Smooth muscle cell (in vitro differentiated cells): ENCODE measurements around the gene KRT71. TPM values are rescaled to one million over a fixed set of nuclear protein-coding genes. Genes with fewer than 3 reads are reported as not detected.

Experiments
- DNase-seq: peaks from one replicate; lab custom pipeline; 2025; ENCODE audit not compliant: unreplicated experiment; lab: John Stamatoyannopoulos, UW
- H2AFZ ChIP-seq: fragments of 200-600 bp; sonication (generic); 2 replicates; pipeline ENCODE4 v1.6.0; 2016; ENCODE audit warnings: antibody characterized with exemption, low read depth, mild to moderate bottlenecking
- H3F3A ChIP-seq: fragments of 200-600 bp; sonication (generic); 2 replicates; pipeline ENCODE4 v1.6.0; 2017; ENCODE audit warnings: antibody characterized with exemption, low read depth
- H3K27ac ChIP-seq: fragments of 200-600 bp; sonication (generic); 2 replicates; pipeline ENCODE4 v1.5.1; 2016; ENCODE audit warnings: low read depth, mild to moderate bottlenecking
- H3K27me3 ChIP-seq: fragments of 200-600 bp; sonication (generic); 2 replicates; pipeline ENCODE4 v1.6.1; 2016; ENCODE audit warnings: low read depth, mild to moderate bottlenecking
- H3K36me3 ChIP-seq: fragments of 200-600 bp; sonication (generic); 2 replicates; pipeline ENCODE4 v1.5.1; 2016; ENCODE audit warnings: low read depth
- H3K4me1 ChIP-seq: fragments of 200-600 bp; sonication (generic); 2 replicates; pipeline ENCODE4 v1.5.1; 2016; ENCODE audit warnings: low read depth
- H3K4me2 ChIP-seq: fragments of 200-600 bp; sonication (generic); 2 replicates; pipeline ENCODE4 v1.6.0; 2016; ENCODE audit warnings: mild to moderate bottlenecking
- H3K4me3 ChIP-seq: fragments of 200-600 bp; sonication (generic); 2 replicates; pipeline ENCODE4 v1.5.1; 2016; ENCODE audit warnings: mild to moderate bottlenecking
- H3K79me2 ChIP-seq: fragments of 200-600 bp; sonication (generic); 2 replicates; pipeline ENCODE4 v1.6.0; 2016; ENCODE audit warnings: low read depth, mild to moderate bottlenecking
- H3K9ac ChIP-seq: fragments of 200-600 bp; sonication (generic); 2 replicates; pipeline ENCODE4 v1.6.0; 2016; ENCODE audit warnings: low read depth
- H3K9me3 ChIP-seq: fragments of 200-600 bp; sonication (generic); replicated peaks from 2 replicates; pipeline ENCODE4 v1.5.1; 2016; ENCODE audit warnings: low read depth
- H4K20me1 ChIP-seq: fragments of 200-600 bp; sonication (generic); 2 replicates; pipeline ENCODE4 v1.6.0; 2016; ENCODE audit warnings: low read depth
- WGBS: methylation state at CpG from one replicate; pipeline ENCODE4 v1.1.7; 2016; ENCODE audit warnings: low lambda C conversion rate; 5-methylcytosine and 5-hydroxymethylcytosine counted together
- polyA plus RNA-seq: library from polyadenylated mRNA; unstranded; fragments of >200 nt; fragmentation: Nextera tagmentation; extraction: Ambion mirVana; gene quantifications from 2 replicates; pipeline ENCODE4 v1.2.1, GENCODE V29; 2016
- total RNA-seq: library from RNA; depleted of rRNA; stranded (reverse); fragments of >200 nt; gene quantifications from 2 replicates; pipeline ENCODE4 v1.2.3, GENCODE V29; 2014
- TF ChIP-seq, protein P1 (sequence below): fragments of 200-600 bp; sonication (generic); IDR thresholded peaks from 2 replicates; pipeline ENCODE4 v1.5.1; 2017; ENCODE audit warnings: borderline replicate concordance, mild to moderate bottlenecking, antibody characterized with exemption; ENCODE audit not compliant: insufficient read depth, poor library complexity, severe bottlenecking

KRT71 gene
- total and polyA plus RNA-seq, 2 experiments from 2014 or later: not detected

DNA sequence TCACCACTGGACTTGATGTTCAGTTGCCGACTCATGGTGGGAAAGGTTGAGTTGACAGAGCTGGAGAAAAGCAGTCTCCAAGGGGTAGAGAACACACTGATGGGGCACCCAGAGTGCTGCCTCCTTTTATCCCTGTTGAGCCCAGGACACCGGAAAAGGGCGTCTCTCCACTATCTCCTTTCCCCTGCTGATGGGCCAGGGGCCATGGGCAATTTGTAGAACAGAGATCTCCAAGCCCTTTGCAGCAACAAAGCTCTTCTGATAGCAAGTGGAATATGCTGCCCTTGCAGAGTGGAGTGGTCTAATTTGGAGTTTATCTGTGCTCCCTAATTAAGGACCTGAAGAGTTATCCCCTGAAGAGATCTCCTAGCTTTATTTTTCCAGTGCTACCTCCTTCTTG lies 20.8 kb upstream of the KRT71 start, which contains the start of gene KRT74:
KRT74 (minus strand) TSS at position 101 of the 400 bp plus-strand sequence; CDS start at position 35, 66 bp downstream.
- Histone ChIP-seq H3K36me3 (no peaks in the 10 kb centered on the region), H2AFZ (no peak within 1 kb of the TSS), H3K9ac (no peak within 1 kb of the TSS), H3K27me3 (no peaks in the 10 kb centered on the region), H4K20me1 (no peaks in the 10 kb centered on the region), H3K4me3 (no peak within 1 kb of the TSS), H3K4me2 (no peak within 1 kb of the TSS), H3K9me3 (no peaks in the 10 kb centered on the region), H3K79me2 (no peaks in the 10 kb centered on the region), H3K27ac (no peak within 1 kb of the TSS), H3F3A (no peaks in the 10 kb centered on the region), H3K4me1 (no peaks in the 10 kb centered on the region)
- 91% methylated on average over 3 of the region's 3 CpGs for WGBS
- no peak for DNase-seq
- TF ChIP-seq, protein P1, sequence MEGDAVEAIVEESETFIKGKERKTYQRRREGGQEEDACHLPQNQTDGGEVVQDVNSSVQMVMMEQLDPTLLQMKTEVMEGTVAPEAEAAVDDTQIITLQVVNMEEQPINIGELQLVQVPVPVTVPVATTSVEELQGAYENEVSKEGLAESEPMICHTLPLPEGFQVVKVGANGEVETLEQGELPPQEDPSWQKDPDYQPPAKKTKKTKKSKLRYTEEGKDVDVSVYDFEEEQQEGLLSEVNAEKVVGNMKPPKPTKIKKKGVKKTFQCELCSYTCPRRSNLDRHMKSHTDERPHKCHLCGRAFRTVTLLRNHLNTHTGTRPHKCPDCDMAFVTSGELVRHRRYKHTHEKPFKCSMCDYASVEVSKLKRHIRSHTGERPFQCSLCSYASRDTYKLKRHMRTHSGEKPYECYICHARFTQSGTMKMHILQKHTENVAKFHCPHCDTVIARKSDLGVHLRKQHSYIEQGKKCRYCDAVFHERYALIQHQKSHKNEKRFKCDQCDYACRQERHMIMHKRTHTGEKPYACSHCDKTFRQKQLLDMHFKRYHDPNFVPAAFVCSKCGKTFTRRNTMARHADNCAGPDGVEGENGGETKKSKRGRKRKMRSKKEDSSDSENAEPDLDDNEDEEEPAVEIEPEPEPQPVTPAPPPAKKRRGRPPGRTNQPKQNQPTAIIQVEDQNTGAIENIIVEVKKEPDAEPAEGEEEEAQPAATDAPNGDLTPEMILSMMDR: no peak

DNA sequence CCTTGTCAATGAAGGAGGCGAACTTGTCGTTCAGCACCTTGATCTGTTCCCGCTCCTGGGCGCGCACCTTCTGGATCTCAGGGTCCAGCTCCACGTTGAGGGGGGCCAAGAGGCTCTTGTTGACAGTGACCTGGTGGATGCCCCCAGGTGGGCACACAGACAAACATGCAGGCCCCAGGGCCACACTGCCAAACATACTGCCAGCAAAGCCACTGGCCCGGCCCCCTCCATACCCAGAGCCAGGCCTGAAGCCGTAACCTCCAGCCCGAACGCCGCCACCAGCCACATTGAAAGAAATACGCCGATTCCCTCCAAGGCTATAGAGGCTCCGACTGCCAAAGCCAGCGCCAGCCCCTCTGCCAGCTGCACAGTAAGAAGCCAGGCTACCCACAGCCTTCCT lies 20.4 kb upstream of the KRT71 start:
- no peaks in the 10 kb centered on the region for H3K79me2 ChIP-seq
- H3F3A ChIP-seq: no peaks in the 10 kb centered on the region
- H3K4me2 ChIP-seq: no peak overlapping the region
- TF ChIP-seq, protein P1: no peak
- H3K4me3 ChIP-seq: no peak overlapping the region
- H4K20me1 ChIP-seq: no peaks in the 10 kb centered on the region
- H3K9me3 ChIP-seq: no peaks in the 10 kb centered on the region
- no peaks in the 10 kb centered on the region for H3K4me1 ChIP-seq
- H2AFZ ChIP-seq: no peak overlapping the region
- no peak overlapping the region for H3K9ac ChIP-seq
- no peaks in the 10 kb centered on the region for H3K36me3 ChIP-seq
- 94% methylated on average over 15 of the region's 15 CpGs for WGBS
- no peak for DNase-seq
- no peak overlapping the region for H3K27ac ChIP-seq
- H3K27me3 ChIP-seq: no peaks in the 10 kb centered on the region

DNA sequence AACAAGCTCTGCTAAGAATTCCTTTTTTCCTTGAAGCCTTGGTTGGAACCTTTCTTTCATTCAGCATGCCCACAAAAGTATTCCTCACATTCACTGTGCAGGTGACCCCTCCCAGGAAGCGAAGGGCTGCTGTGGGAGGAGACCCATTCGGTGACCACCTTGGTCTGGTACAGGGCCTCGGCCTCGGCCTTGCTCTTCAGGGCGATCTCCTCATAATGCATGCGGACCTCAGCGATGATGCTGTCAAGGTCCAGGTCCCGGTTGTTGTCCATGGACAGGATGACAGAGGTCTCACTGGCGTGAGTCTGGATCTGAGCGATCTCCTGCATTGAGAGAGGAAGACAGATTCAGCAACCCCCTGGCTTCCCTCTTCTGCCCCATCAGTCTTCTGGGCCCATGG lies 17.6 kb upstream of the KRT71 start:
- Histone ChIP-seq H3K9me3 (no peaks in the 10 kb centered on the region), H2AFZ (no peak overlapping the region), H3K27me3 (peaks cover 4% of the 10 kb centered on the region), H3K27ac (no peak overlapping the region), H3K36me3 (no peaks in the 10 kb centered on the region), H3K4me2 (no peak overlapping the region), H3K79me2 (no peaks in the 10 kb centered on the region), H3K9ac (no peak overlapping the region), H3K4me3 (no peak overlapping the region), H3K4me1 (no peaks in the 10 kb centered on the region), H4K20me1 (no peaks in the 10 kb centered on the region), H3F3A (no peaks in the 10 kb centered on the region)
- TF ChIP-seq, protein P1: no peak
- no peak for DNase-seq
- WGBS: 93% methylated on average over 10 of the region's 10 CpGs

DNA sequence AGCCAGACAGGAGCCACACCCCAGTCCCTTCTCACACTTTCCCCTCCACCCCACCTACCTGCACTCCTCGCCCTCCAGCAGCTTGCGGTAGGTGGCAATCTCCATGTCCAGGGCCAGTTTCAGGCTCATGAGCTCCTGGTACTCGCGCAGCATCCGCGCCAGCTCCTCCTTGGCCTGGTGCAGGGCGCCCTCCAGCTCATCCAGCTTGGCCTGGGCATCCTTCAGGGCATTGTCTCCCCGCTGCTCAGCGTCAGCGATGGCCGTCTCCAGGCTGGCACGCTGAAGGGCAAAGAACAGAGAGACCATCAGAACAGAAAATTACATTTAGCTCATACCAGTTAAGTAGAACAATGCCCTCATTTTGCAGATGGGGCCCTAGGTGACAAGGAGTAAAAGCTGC lies 15.2 kb upstream of the KRT71 start:
- no peak overlapping the region for H3K4me3 ChIP-seq
- H3K9ac ChIP-seq: no peak overlapping the region
- no peaks in the 10 kb centered on the region for H3K9me3 ChIP-seq
- TF ChIP-seq, protein P1: no peak
- peaks cover 20% of the 10 kb centered on the region for H3K27me3 ChIP-seq
- H3K27ac ChIP-seq: no peak overlapping the region
- no peaks in the 10 kb centered on the region for H4K20me1 ChIP-seq
- 94% methylated on average over 12 of the region's 12 CpGs for WGBS
- H3K79me2 ChIP-seq: no peaks in the 10 kb centered on the region
- H2AFZ ChIP-seq: no peak overlapping the region
- H3F3A ChIP-seq: no peaks in the 10 kb centered on the region
- no peak for DNase-seq
- H3K36me3 ChIP-seq: no peaks in the 10 kb centered on the region
- H3K4me2 ChIP-seq: no peak overlapping the region
- H3K4me1 ChIP-seq: no peaks in the 10 kb centered on the region
